Osteocyte (in vitro differentiated cells): ENCODE measurements around the gene LCN9. TPM values are rescaled to one million over a fixed set of nuclear protein-coding genes. Genes with fewer than 3 reads are reported as not detected.

Experiments
- DNase-seq: peaks from one replicate; pipeline ENCODE4 v3.0.0; 2021; ENCODE audit warnings: mixed read lengths; ENCODE audit not compliant: unreplicated experiment; ENCODE audit errors: extremely low spot score
- H3K27ac Mint-ChIP-seq: one replicate; pipeline ENCODE4 v1.8.0; 2021; ENCODE audit warnings: mild to moderate bottlenecking, mixed read lengths; ENCODE audit not compliant: unreplicated experiment
- H3K27me3 Mint-ChIP-seq: one replicate; pipeline ENCODE4 v1.8.0; 2021; ENCODE audit warnings: mixed read lengths; ENCODE audit not compliant: unreplicated experiment
- H3K36me3 Mint-ChIP-seq: one replicate; pipeline ENCODE4 v1.8.0; 2021; ENCODE audit warnings: mixed read lengths; ENCODE audit not compliant: unreplicated experiment
- H3K4me1 Mint-ChIP-seq: one replicate; pipeline ENCODE4 v1.8.0; 2021; ENCODE audit warnings: mixed read lengths; ENCODE audit not compliant: unreplicated experiment
- H3K4me3 Mint-ChIP-seq: one replicate; pipeline ENCODE4 v1.8.0; 2021; ENCODE audit warnings: mild to moderate bottlenecking, moderate library complexity, mixed read lengths; ENCODE audit not compliant: unreplicated experiment
- H3K9me3 Mint-ChIP-seq: one replicate; pipeline ENCODE4 v1.8.0; 2021; ENCODE audit warnings: mixed read lengths; ENCODE audit not compliant: unreplicated experiment
- CTCF ChIP-seq: fragments of 200-600 bp; sonication (generic); IDR thresholded peaks from 2 replicates; pipeline ENCODE4 v1.5.0; 2021; ENCODE audit warnings: antibody characterized with exemption, mild to moderate bottlenecking, moderate library complexity
- total RNA-seq: library from RNA; stranded (reverse); gene quantifications from 2 replicates; pipeline ENCODE4 v1.2.1, GENCODE V29; 2021

The LCN9 gene
- total RNA-seq, 1 donor from 2014 or later = not detected

GRCh38 chr9:135659252-135659651, 3.9 kb upstream of the LCN9 start:
- Mint-ChIP-seq H3K4me3 (no peak overlapping the region), H3K4me1 (no peaks in the 10 kb centered on the region), H3K27ac (no peak overlapping the region), H3K9me3 (peaks cover 1% of the 10 kb centered on the region), H3K36me3 (no peaks in the 10 kb centered on the region), H3K27me3 (no peaks in the 10 kb centered on the region)
- TF ChIP-seq CTCF = no peak
- DNase-seq = no peak

- H3K27ac Mint-ChIP-seq = no peak overlapping the region
- H3K36me3 Mint-ChIP-seq = no peaks in the 10 kb centered on the region
- no peaks in the 10 kb centered on the region for H3K27me3 Mint-ChIP-seq
These were observed 2.7 kb upstream of the LCN9 start for GRCh38 chr9:135660407-135660806.

DNA sequence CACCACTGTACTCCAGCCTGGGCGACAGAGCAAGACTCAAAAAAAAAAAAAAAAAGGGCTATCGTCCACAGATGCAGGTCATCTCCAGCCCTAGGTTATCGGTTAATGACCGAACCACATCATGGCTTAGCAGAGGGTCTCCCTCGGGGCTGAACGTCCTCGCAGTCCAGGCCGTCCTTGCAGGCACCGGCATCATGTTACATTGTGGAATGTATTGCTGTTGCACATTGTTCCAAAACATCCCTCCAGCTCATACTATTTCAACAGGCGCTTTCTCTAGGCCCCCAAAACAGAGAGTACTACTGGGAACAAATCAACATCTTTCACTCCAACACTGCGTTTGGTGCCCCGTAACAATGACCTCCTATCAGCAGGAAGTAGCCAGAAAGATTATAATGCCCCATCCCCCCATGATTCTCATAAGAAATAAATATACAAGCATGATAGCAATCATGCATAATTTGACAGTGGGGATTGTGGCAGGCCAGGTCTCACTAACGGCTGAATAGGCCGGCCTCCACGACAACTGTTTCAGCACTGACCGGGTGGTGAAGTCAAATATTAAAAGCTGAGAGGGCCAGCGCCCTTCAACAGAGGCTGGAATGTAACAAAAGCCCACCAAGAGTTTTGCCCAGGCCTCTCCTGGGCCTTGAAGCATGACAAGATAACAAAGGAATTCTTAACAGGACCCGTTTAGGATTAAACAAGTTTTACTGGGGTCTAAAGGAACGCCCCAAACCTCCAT, 1.1 kb upstream of the LCN9 start:
- no peaks in the 10 kb centered on the region for H3K27me3 Mint-ChIP-seq
- no peak for TF ChIP-seq CTCF
- no peaks in the 10 kb centered on the region for H3K4me1 Mint-ChIP-seq
- H3K4me3 Mint-ChIP-seq = no peak overlapping the region
- H3K36me3 Mint-ChIP-seq = no peaks in the 10 kb centered on the region
- H3K9me3 Mint-ChIP-seq = no peaks in the 10 kb centered on the region
- no peak for DNase-seq
- no peak overlapping the region for H3K27ac Mint-ChIP-seq

More at GRCh38 chr9:135660407-135660806, 2.7 kb upstream of the LCN9 start:
- Mint-ChIP-seq H3K4me1 (no peaks in the 10 kb centered on the region), H3K4me3 (no peak overlapping the region), H3K9me3 (no peaks in the 10 kb centered on the region)
- DNase-seq = no peak
- TF ChIP-seq CTCF = no peak

GRCh38 chr9:135663451-135663770, 302 bp downstream of the LCN9 start:
- H3K9me3 Mint-ChIP-seq = peaks cover 1% of the 10 kb centered on the region
- no peak for DNase-seq
- no peaks in the 10 kb centered on the region for H3K4me1 Mint-ChIP-seq
- H3K4me3 Mint-ChIP-seq = no peak overlapping the region
- no peak for TF ChIP-seq CTCF
- H3K27me3 Mint-ChIP-seq = no peaks in the 10 kb centered on the region
- H3K36me3 Mint-ChIP-seq = no peaks in the 10 kb centered on the region
- H3K27ac Mint-ChIP-seq = no peak overlapping the region

DNA sequence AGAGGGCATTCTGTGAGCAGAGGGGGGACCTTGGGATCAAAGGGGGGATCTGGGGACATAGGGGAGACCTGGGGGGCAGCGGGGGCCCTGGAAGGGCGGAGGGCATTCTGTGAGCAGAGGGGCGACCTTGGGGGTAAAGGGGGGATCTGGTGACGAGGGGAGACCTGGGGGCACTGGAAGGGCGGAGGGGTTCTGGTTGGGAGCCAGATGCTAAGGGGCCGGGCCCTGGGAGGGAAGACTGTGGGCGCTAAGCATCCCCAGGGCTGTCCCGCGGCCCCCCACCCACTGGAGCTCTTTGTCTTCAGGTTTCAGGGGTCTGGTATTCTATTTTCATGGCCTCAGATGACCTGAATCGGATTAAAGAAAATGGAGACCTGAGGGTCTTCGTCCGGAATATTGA, 748 bp downstream of the LCN9 start:
- Mint-ChIP-seq H3K9me3 (peaks cover 4% of the 10 kb centered on the region), H3K4me1 (no peaks in the 10 kb centered on the region)
- DNase-seq = no peak

More for the DNA sequence above, 748 bp downstream of the LCN9 start:
- Mint-ChIP-seq H3K4me3 (no peak overlapping the region), H3K27me3 (no peaks in the 10 kb centered on the region), H3K36me3 (no peaks in the 10 kb centered on the region), H3K27ac (no peak overlapping the region)
- TF ChIP-seq CTCF = no peak
